Smooth muscle cell (in vitro differentiated cells): Measurements from ENCODE around the gene GAMT. TPM values are rescaled to one million over a fixed set of nuclear protein-coding genes. Genes with fewer than 3 reads are reported as not detected.

ENCODE experiments used
- DNase-seq: peaks from one replicate; lab custom pipeline; 2025; ENCODE audit not compliant: unreplicated experiment; lab: John Stamatoyannopoulos, UW
- H2AFZ ChIP-seq: fragments of 200-600 bp; sonication (generic); 2 replicates; pipeline ENCODE4 v1.6.0; 2016; ENCODE audit warnings: antibody characterized with exemption, low read depth, mild to moderate bottlenecking
- H3F3A ChIP-seq: fragments of 200-600 bp; sonication (generic); 2 replicates; pipeline ENCODE4 v1.6.0; 2017; ENCODE audit warnings: antibody characterized with exemption, low read depth
- H3K27ac ChIP-seq: fragments of 200-600 bp; sonication (generic); 2 replicates; pipeline ENCODE4 v1.5.1; 2016; ENCODE audit warnings: low read depth, mild to moderate bottlenecking
- H3K27me3 ChIP-seq: fragments of 200-600 bp; sonication (generic); 2 replicates; pipeline ENCODE4 v1.6.1; 2016; ENCODE audit warnings: low read depth, mild to moderate bottlenecking
- H3K36me3 ChIP-seq: fragments of 200-600 bp; sonication (generic); 2 replicates; pipeline ENCODE4 v1.5.1; 2016; ENCODE audit warnings: low read depth
- H3K4me1 ChIP-seq: fragments of 200-600 bp; sonication (generic); 2 replicates; pipeline ENCODE4 v1.5.1; 2016; ENCODE audit warnings: low read depth
- H3K4me2 ChIP-seq: fragments of 200-600 bp; sonication (generic); 2 replicates; pipeline ENCODE4 v1.6.0; 2016; ENCODE audit warnings: mild to moderate bottlenecking
- H3K4me3 ChIP-seq: fragments of 200-600 bp; sonication (generic); 2 replicates; pipeline ENCODE4 v1.5.1; 2016; ENCODE audit warnings: mild to moderate bottlenecking
- H3K79me2 ChIP-seq: fragments of 200-600 bp; sonication (generic); 2 replicates; pipeline ENCODE4 v1.6.0; 2016; ENCODE audit warnings: low read depth, mild to moderate bottlenecking
- H3K9ac ChIP-seq: fragments of 200-600 bp; sonication (generic); 2 replicates; pipeline ENCODE4 v1.6.0; 2016; ENCODE audit warnings: low read depth
- H3K9me3 ChIP-seq: fragments of 200-600 bp; sonication (generic); replicated peaks from 2 replicates; pipeline ENCODE4 v1.5.1; 2016; ENCODE audit warnings: low read depth
- H4K20me1 ChIP-seq: fragments of 200-600 bp; sonication (generic); 2 replicates; pipeline ENCODE4 v1.6.0; 2016; ENCODE audit warnings: low read depth
- CTCF ChIP-seq: fragments of 200-600 bp; sonication (generic); IDR thresholded peaks from 2 replicates; pipeline ENCODE4 v1.5.1; 2017; ENCODE audit warnings: borderline replicate concordance, mild to moderate bottlenecking, antibody characterized with exemption; ENCODE audit not compliant: insufficient read depth, poor library complexity, severe bottlenecking
- WGBS: methylation state at CpG from one replicate; pipeline ENCODE4 v1.1.7; 2016; ENCODE audit warnings: low lambda C conversion rate; 5-methylcytosine and 5-hydroxymethylcytosine counted together
- polyA plus RNA-seq: library from polyadenylated mRNA; unstranded; fragments of >200 nt; fragmentation: Nextera tagmentation; extraction: Ambion mirVana; gene quantifications from 2 replicates; pipeline ENCODE4 v1.2.1, GENCODE V29; 2016
- total RNA-seq: library from RNA; depleted of rRNA; stranded (reverse); fragments of >200 nt; gene quantifications from 2 replicates; pipeline ENCODE4 v1.2.3, GENCODE V29; 2014

GAMT gene
- total and polyA plus RNA-seq, 2 experiments from 2014 or later, result 22.3 to 35.2 TPM

- Histone ChIP-seq H3K79me2 (peaks cover 72% of the 10 kb centered on the region), H3K4me1 (peaks cover 20% of the 10 kb centered on the region), H3K4me3 (no peak overlapping the region), H2AFZ (no peak overlapping the region), H3K27ac (no peak overlapping the region), H3K9me3 (no peaks in the 10 kb centered on the region), H3F3A (peaks cover 23% of the 10 kb centered on the region), H3K27me3 (no peaks in the 10 kb centered on the region), H3K4me2 (peak overlapping the region; percentile 95), H3K36me3 (no peaks in the 10 kb centered on the region), H3K9ac (no peak overlapping the region), H4K20me1 (peaks cover 69% of the 10 kb centered on the region)
- no peak for TF ChIP-seq CTCF
- DNase-seq, result no peak
- WGBS, result 94% methylated on average over 9 of the region's 9 CpGs
Measured at GRCh38 chr19:1410789-1411188, 9.4 kb upstream of the GAMT start.

- Histone ChIP-seq H2AFZ (no peak overlapping the region), H3K36me3 (no peaks in the 10 kb centered on the region), H3K9ac (no peak overlapping the region), H3K4me1 (peaks cover 17% of the 10 kb centered on the region), H3K79me2 (peaks cover 72% of the 10 kb centered on the region), H3K4me2 (peak overlapping the region; percentile 95), H3K27me3 (no peaks in the 10 kb centered on the region), H3F3A (peaks cover 21% of the 10 kb centered on the region), H3K27ac (no peak overlapping the region), H3K9me3 (no peaks in the 10 kb centered on the region), H4K20me1 (peaks cover 66% of the 10 kb centered on the region), H3K4me3 (no peak overlapping the region)
- DNase-seq, result no peak
- WGBS, result 90% methylated on average over 22 of the region's 23 CpGs
- no peak for TF ChIP-seq CTCF
Measured at GRCh38 chr19:1410136-1410786, 8.9 kb upstream of the GAMT start.

- Histone ChIP-seq H3K27ac (peak overlapping the region; percentile 95), H3K79me2 (peaks cover 67% of the 10 kb centered on the region), H2AFZ (no peak overlapping the region), H3F3A (peaks cover 15% of the 10 kb centered on the region), H3K36me3 (no peaks in the 10 kb centered on the region), H4K20me1 (peaks cover 59% of the 10 kb centered on the region), H3K9ac (peak overlapping the region; percentile 96), H3K4me1 (peaks cover 13% of the 10 kb centered on the region), H3K4me2 (peak overlapping the region; percentile 95), H3K4me3 (peak overlapping the region; percentile 95), H3K9me3 (no peaks in the 10 kb centered on the region), H3K27me3 (no peaks in the 10 kb centered on the region)
- TF ChIP-seq CTCF, result no peak
- DNase-seq, result no peak
- 86% methylated on average over 33 of the region's 33 CpGs for WGBS
Measured at GRCh38 chr19:1409204-1410005, 8.1 kb upstream of the GAMT start.
